T-cell (primary cell): ENCODE results near the gene PXN. TPM values are rescaled to one million over a fixed set of nuclear protein-coding genes. Genes with fewer than 3 reads are reported as not detected.
A peak's percentile ranks its signal among the peaks of the same experiment; 100 is the strongest.
"Not testable (repeated sequence)": the region's sequence is repeated elsewhere in the genome, so short reads cannot be mapped to it uniquely, and the experiment has no call there.

Experiments
- ATAC-seq, 4 experiments: fragments of 200-7000 bp in 3 of 4; fragments of 150-1000 bp in 1 of 4; cut with Tn5 transposase; replicated peaks in 1 of 4; 1 replicate in 3 of 4; 2 replicates in 1 of 4; pipeline ENCODE4 v1.10.0; 2021; ENCODE audit warnings: moderate library complexity in 3 of 4, mild to moderate bottlenecking in 2 of 4, moderate number of reproducible peaks in 1 of 4
- CTCF ChIA-PET, 2 donors: fragments of 300-600 bp; sonication (Branson Sonifier 250); formaldehyde crosslinking; loops; one replicate each; lab custom pipeline; 2022; ENCODE audit warnings: antibody characterized with exemption in 2 of 2; lab: Charles Lee
- POLR2A ChIA-PET, 2 donors: fragments of 300-600 bp; sonication (Branson Sonifier 250); formaldehyde crosslinking; loops; one replicate each; lab custom pipeline; 2022; ENCODE audit warnings: antibody characterized with exemption in 2 of 2; lab: Charles Lee
- DNase-seq, 35 experiments: peaks; one replicate each; pipeline versions ENCODE4 v3.0.0 to v3.0.0-alpha.2; 2013 to 2023
- H3K27ac ChIP-seq: one replicate; pipeline ENCODE4 v1.5.1; 2013; ENCODE audit warnings: low read length
- H3K27me3 ChIP-seq, 2 experiments: replicated peaks in 1 of 2; 1 replicate in 1 of 2; 2 replicates in 1 of 2; pipeline versions ENCODE4 v1.6.1 to v1.7.0; 2013; ENCODE audit warnings: low read length in 1 of 2, mixed read lengths in 1 of 2; ENCODE audit not compliant: control insufficient read depth in 2 of 2, insufficient read depth in 2 of 2; ENCODE audit errors: extremely low read depth in 1 of 2
- H3K36me3 ChIP-seq, 2 donors: 1 replicate in 1 of 2; 2 replicates in 1 of 2; pipeline versions ENCODE4 v1.6.1 to v1.7.0; 2013; ENCODE audit warnings: low read length in 1 of 2; ENCODE audit not compliant: control insufficient read depth in 2 of 2, insufficient read depth in 1 of 2; ENCODE audit errors: extremely low read depth in 1 of 2
- H3K4me1 ChIP-seq, 2 experiments: 1 replicate in 1 of 2; 2 replicates in 1 of 2; pipeline versions ENCODE4 v1.6.1 to v1.7.0; 2013; ENCODE audit warnings: low read length in 2 of 2, mixed read lengths in 1 of 2; ENCODE audit not compliant: insufficient read depth in 2 of 2, control insufficient read depth in 1 of 2; ENCODE audit errors: extremely low read depth in 1 of 2
- H3K4me3 ChIP-seq, 2 donors: 1 replicate in 1 of 2; 2 replicates in 1 of 2; pipeline versions ENCODE4 v1.5.1 to v1.7.0; 2013; ENCODE audit warnings: mild to moderate bottlenecking in 2 of 2, low read length in 1 of 2, moderate library complexity in 1 of 2; ENCODE audit not compliant: control insufficient read depth in 1 of 2; ENCODE audit errors: extremely low read depth in 1 of 2
- H3K9me3 ChIP-seq: 2 replicates; pipeline ENCODE4 v1.7.0; 2013
- H3K27ac Mint-ChIP-seq, 2 donors: one replicate each; pipeline ENCODE4 v1.8.0; 2020 to 2021; ENCODE audit warnings: mild to moderate bottlenecking in 2 of 2, mixed read lengths in 2 of 2
- H3K27me3 Mint-ChIP-seq, 2 donors: one replicate each; pipeline ENCODE4 v1.8.0; 2021 to 2022; ENCODE audit warnings: mixed read lengths in 2 of 2
- H3K36me3 Mint-ChIP-seq: one replicate; pipeline ENCODE4 v1.8.0; 2021; ENCODE audit warnings: mixed read lengths
- H3K4me1 Mint-ChIP-seq, 3 donors: one replicate each; pipeline ENCODE4 v1.8.0; 2020 to 2022; ENCODE audit warnings: mixed read lengths in 3 of 3, mild to moderate bottlenecking in 1 of 3
- H3K4me3 Mint-ChIP-seq, 3 donors: one replicate each; pipeline ENCODE4 v1.8.0; 2020 to 2022; ENCODE audit warnings: mild to moderate bottlenecking in 3 of 3, mixed read lengths in 3 of 3, moderate library complexity in 3 of 3
- H3K9me3 Mint-ChIP-seq, 3 donors: one replicate each; pipeline ENCODE4 v1.8.0; 2020 to 2022; ENCODE audit warnings: mixed read lengths in 3 of 3
- WGBS: methylation state at CpG from one replicate; pipeline ENCODE4 v1.1.5; 2013; ENCODE audit warnings: missing lambda C conversion rate; ENCODE audit not compliant: insufficient coverage; 5-methylcytosine and 5-hydroxymethylcytosine counted together
- total RNA-seq, 35 experiments: library from RNA in 6 of 35; stranded (reverse) in 6 of 35; fragments of 120-200 nt in 1 of 35; gene quantifications; one replicate each; pipeline versions ENCODE4 v1.2.1 to v1.2.4 and lab custom pipeline; 2013 to 2026

The PXN gene
- total RNA-seq, 5 donors from 2014 or later (not counting 1 experiment from before 2014, with no cell fraction given), result 128 to 202 (median 137) TPM

GRCh38 chr12:120252071-120252906 lies 13.2 kb downstream of the PXN start:
- Mint-ChIP-seq H3K4me3 (peak overlapping the region; percentile 68 to 74 (median 71)), H3K4me1 (peaks cover 91 to 93% (median 93%) of the 10 kb centered on the region in 3 donors), H3K27ac (peak overlapping the region; percentile 91 to 93), H3K36me3 (peaks cover 15% of the 10 kb centered on the region), H3K27me3 (no peaks in the 10 kb centered on the region), H3K9me3 (no peaks in the 10 kb centered on the region)
- 15% methylated on average over 3 of the region's 12 CpGs for WGBS
- H3K9me3 ChIP-seq, result no peaks in the 10 kb centered on the region
- CTCF ChIA-PET, result interaction anchor here in 1 of 2 donors (0.6 to 4.5 kb wide), 10 partner anchors 9 to 61 kb away, joined by 3 to 46 read pairs (median 5); partner anchors contain the start of genes PXN and RPLP0
- peaks cover under 1 to 12% of the 10 kb centered on the region in 2 donors for H3K36me3 ChIP-seq
- DNase-seq (peak; percentile 48 to 93 (median 83)), ATAC-seq (peak; percentile 83 to 90 (median 88))
- peaks cover 55 to 98% of the 10 kb centered on the region in 2 experiments for H3K4me1 ChIP-seq
- POLR2A ChIA-PET, result interaction anchor here in 1 of 2 donors (0.6 to 3.4 kb wide), 6 partner anchors 10 to 51 kb away, joined by 3 to 30 read pairs (median 7); partner anchors contain the start of genes PXN, RNU4-1, RNU4-2 and RPLP0
- H3K27ac ChIP-seq, result peak overlapping the region; percentile 75
- peak overlapping the region; percentile 18 to 25 for H3K4me3 ChIP-seq
- H3K27me3 ChIP-seq, result no peaks in the 10 kb centered on the region

- Mint-ChIP-seq H3K4me3 (peak overlapping the region; percentile 68 to 74 (median 71)), H3K36me3 (peaks cover 15% of the 10 kb centered on the region), H3K4me1 (peaks cover 88 to 91% (median 89%) of the 10 kb centered on the region in 3 donors), H3K27ac (peak overlapping the region; percentile 91 to 93)
- ChIA-PET CTCF (interaction anchor here in 1 of 2 donors (0.6 to 4.5 kb wide), 7 partner anchors 13 to 49 kb away, joined by 5 to 46 read pairs (median 12); partner anchors contain the start of gene PXN), POLR2A (interaction anchor here (0.7 to 3.4 kb wide), 8 partner anchors 12 to 50 kb away, joined by 3 to 30 read pairs (median 4); partner anchors contain the start of genes PXN (in 1 of the 2), RNU4-1 (in 1 of the 2), RNU4-2 (in 1 of the 2) and RPLP0 (in 1 of the 2))
- Histone ChIP-seq H3K27ac (peak overlapping the region; percentile 75), H3K4me3 (peak overlapping the region in 1 of 2 donors; percentile 25), H3K36me3 (peaks cover 0 to 10% of the 10 kb centered on the region in 2 donors), H3K4me1 (peaks cover 56 to 95% of the 10 kb centered on the region in 2 experiments)
- WGBS, result 69% methylated on average over 5 of the region's 12 CpGs
- not testable (repeated sequence) for H3K9me3 ChIP-seq, ATAC-seq, DNase-seq, H3K27me3 ChIP-seq, H3K27me3 Mint-ChIP-seq, H3K9me3 Mint-ChIP-seq
Observed at GRCh38 chr12:120251364-120252070, 14.0 kb downstream of the PXN start.

GRCh38 chr12:120249875-120250795 lies 15.4 kb downstream of the PXN start:
- peak overlapping the region; percentile 75 for H3K27ac ChIP-seq
- no peaks in the 10 kb centered on the region for H3K9me3 ChIP-seq
- H3K27me3 ChIP-seq, result no peaks in the 10 kb centered on the region
- ChIA-PET POLR2A (interaction anchor here (0.6 to 2.1 kb wide), 11 partner anchors 10 to 49 kb away, joined by 3 to 10 read pairs (median 3); partner anchors contain the start of genes RNU4-2 (in 1 of the 2) and RPLP0 (in 1 of the 2)), CTCF (interaction anchor here (0.6 to 4.1 kb wide), 8 partner anchors 12 to 49 kb away, joined by 3 to 33 read pairs (median 8); partner anchors contain the start of genes PXN (in 1 of the 2) and RPLP0 (in 1 of the 2))
- peak in 1 of 4 experiments; percentile 13 for ATAC-seq
- H3K4me3 ChIP-seq, result peak overlapping the region; percentile 26 to 30
- no peaks in the 10 kb centered on the region for H3K9me3 Mint-ChIP-seq
- H3K27me3 Mint-ChIP-seq, result no peaks in the 10 kb centered on the region
- H3K4me3 Mint-ChIP-seq, result peak overlapping the region; percentile 62 to 64 (median 63)
- peak in 17 of 35 experiments; percentile 25 to 66 (median 40) for DNase-seq
- peak overlapping the region; percentile 88 for H3K27ac Mint-ChIP-seq
- peaks cover 0 to 10% of the 10 kb centered on the region in 2 donors for H3K36me3 ChIP-seq
- H3K4me1 ChIP-seq, result peaks cover 53 to 85% of the 10 kb centered on the region in 2 experiments
- peaks cover 8% of the 10 kb centered on the region for H3K36me3 Mint-ChIP-seq
- peaks cover 83 to 86% (median 83%) of the 10 kb centered on the region in 3 donors for H3K4me1 Mint-ChIP-seq
- 41% methylated on average over 4 of the region's 8 CpGs for WGBS

- peak overlapping the region; percentile 88 for H3K27ac Mint-ChIP-seq
- H3K36me3 Mint-ChIP-seq, result peaks cover 8% of the 10 kb centered on the region
- peaks cover 49 to 84% of the 10 kb centered on the region in 2 experiments for H3K4me1 ChIP-seq
Observed at GRCh38 chr12:120249266-120249874, 16.2 kb downstream of the PXN start.

GRCh38 chr12:120247621-120248030 lies 17.9 kb downstream of the PXN start:
- H3K36me3 ChIP-seq, result peaks cover 0 to 15% of the 10 kb centered on the region in 2 donors
- H3K4me1 ChIP-seq, result peaks cover 37 to 82% of the 10 kb centered on the region in 2 experiments
- no peak for ATAC-seq
- H3K9me3 Mint-ChIP-seq, result no peaks in the 10 kb centered on the region
- peak overlapping the region in 2 of 3 donors; percentile 44 to 63 for H3K4me3 Mint-ChIP-seq
- H3K27ac Mint-ChIP-seq, result peak overlapping the region; percentile 83 to 94
- no peak overlapping the region for H3K27ac ChIP-seq
- H3K27me3 ChIP-seq, result no peaks in the 10 kb centered on the region
- peaks cover 77 to 81% (median 79%) of the 10 kb centered on the region in 3 donors for H3K4me1 Mint-ChIP-seq
- no peaks in the 10 kb centered on the region for H3K27me3 Mint-ChIP-seq
- WGBS, result 77% methylated on average over 3 of the region's 6 CpGs
- H3K9me3 ChIP-seq, result no peaks in the 10 kb centered on the region
- DNase-seq, result no peak
- H3K4me3 ChIP-seq, result no peak overlapping the region
- H3K36me3 Mint-ChIP-seq, result peaks cover 12% of the 10 kb centered on the region
- ChIA-PET CTCF (interaction anchor here (0.6 to 4.1 kb wide), 9 partner anchors 8 to 47 kb away, joined by 3 to 33 read pairs (median 8); partner anchors contain the start of gene RPLP0 (in 1 of the 2)), POLR2A (interaction anchor here (0.6 to 2.1 kb wide), 8 partner anchors 8 to 47 kb away, joined by 3 to 8 read pairs (median 4); partner anchors contain the start of genes RNU4-2 (in 1 of the 2) and RPLP0 (in 1 of the 2))

More at GRCh38 chr12:120249266-120249874, 16.2 kb downstream of the PXN start:
- CTCF ChIA-PET, result interaction anchor here (1.1 to 4.1 kb wide), 5 partner anchors 13 to 48 kb away, joined by 4 to 33 read pairs (median 9); partner anchors contain the start of genes PXN (in 1 of the 2) and RPLP0 (in 1 of the 2)
- Histone ChIP-seq H3K27me3 (no peaks in the 10 kb centered on the region), H3K9me3 (no peaks in the 10 kb centered on the region), H3K36me3 (peaks cover 0 to 10% of the 10 kb centered on the region in 2 donors), H3K4me3 (peak overlapping the region in 1 of 2 donors; percentile 26), H3K27ac (peak overlapping the region; percentile 75)
- POLR2A ChIA-PET, result interaction anchor here (0.8 to 2.1 kb wide), 8 partner anchors 12 to 49 kb away, joined by 3 to 8 read pairs (median 4); partner anchors contain the start of genes RPLP0 (in 2 of the 2) and RNU4-2 (in 1 of the 2)
- Mint-ChIP-seq H3K27me3 (no peaks in the 10 kb centered on the region), H3K9me3 (no peaks in the 10 kb centered on the region), H3K4me1 (peaks cover 79 to 82% (median 80%) of the 10 kb centered on the region in 3 donors), H3K4me3 (peak overlapping the region; percentile 7 to 63 (median 44))
- DNase-seq (no peak), ATAC-seq (no peak)
- no CpG with 5 or more reads among the region's 4 CpGs for WGBS
